Glomerular visceral epithelial cell (primary cell): Measurements from ENCODE around the gene COL1A2.

Source experiments
- DNase-seq: peaks from one replicate; pipeline ENCODE4 v3.0.0-alpha.2; 2016; ENCODE audit errors: extremely low spot score

Gene COL1A2

DNA sequence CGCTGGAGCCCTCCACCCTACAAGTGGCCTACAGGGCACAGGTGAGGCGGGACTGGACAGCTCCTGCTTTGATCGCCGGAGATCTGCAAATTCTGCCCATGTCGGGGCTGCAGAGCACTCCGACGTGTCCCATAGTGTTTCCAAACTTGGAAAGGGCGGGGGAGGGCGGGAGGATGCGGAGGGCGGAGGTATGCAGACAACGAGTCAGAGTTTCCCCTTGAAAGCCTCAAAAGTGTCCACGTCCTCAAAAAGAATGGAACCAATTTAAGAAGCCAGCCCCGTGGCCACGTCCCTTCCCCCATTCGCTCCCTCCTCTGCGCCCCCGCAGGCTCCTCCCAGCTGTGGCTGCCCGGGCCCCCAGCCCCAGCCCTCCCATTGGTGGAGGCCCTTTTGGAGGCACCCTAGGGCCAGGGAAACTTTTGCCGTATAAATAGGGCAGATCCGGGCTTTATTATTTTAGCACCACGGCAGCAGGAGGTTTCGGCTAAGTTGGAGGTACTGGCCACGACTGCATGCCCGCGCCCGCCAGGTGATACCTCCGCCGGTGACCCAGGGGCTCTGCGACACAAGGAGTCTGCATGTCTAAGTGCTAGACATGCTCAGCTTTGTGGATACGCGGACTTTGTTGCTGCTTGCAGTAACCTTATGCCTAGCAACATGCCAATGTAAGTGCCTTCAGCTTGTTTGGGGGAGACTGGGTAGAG, at the start of gene COL1A2:
Gene COL1A2, plus strand, starts transcription at position 459 of the 704 bp plus-strand sequence. Its CDS starts 137 bp downstream, at position 596.
- DNase-seq, result no peak

DNA sequence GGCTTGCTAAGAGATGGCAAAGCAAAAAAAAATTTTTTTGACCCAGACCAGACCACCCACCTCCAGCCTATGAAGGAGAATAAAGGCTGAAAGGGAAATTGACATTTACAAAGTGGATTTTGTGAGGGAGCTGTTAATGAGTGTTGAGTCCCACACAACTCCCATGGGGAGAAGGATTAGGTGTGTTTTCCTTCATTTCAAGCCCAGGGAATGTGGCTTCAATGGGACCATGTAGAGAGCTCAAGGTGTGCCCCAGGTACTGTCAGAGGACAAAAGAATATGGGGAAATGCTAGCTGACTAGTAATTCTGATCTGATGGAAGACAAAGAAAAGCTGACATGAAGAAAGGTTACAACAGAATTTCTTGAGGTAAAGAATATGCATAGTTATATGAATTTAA, 48.8 kb upstream of the COL1A2 start:
- DNase-seq, result no peak

DNA sequence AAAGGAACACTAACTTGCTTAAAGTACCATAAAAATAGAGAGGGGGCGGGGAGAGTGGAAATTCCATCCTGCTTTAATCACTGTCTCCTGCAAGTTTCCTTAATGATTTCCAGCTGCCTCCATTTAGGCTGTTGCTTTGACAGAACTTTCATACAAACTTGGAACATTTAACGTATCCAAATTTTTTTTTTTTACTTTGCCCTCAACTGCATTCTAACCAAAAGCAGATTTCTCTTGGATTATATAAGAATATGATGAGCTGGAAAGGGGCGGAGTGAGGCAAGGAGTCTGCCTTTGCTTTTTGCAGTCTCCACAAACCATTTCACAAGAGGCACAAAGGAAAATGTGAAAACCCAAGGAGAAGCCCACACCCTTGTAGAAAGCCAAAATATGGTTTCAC, 46.6 kb upstream of the COL1A2 start:
- peak; percentile 30 for DNase-seq

DNA sequence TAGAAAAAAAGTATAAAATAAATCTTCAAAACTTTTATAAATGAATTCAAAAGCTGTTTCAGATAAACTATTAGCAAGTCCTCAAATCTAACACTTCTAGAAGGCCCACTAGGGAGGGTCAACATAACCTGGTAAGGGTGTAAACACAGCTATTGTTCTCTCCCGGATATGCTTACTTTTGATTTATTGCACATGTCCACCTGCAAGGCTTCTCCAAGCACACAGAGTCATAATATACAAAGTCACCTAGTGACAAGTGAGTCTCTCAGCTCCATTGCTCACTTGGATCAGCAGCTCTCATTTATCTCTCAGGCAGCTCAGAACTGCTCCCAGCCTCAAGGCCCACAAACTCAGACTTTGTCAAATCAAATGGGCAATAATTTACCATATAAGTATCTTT, 44.0 kb upstream of the COL1A2 start:
- DNase-seq, result no peak

DNA sequence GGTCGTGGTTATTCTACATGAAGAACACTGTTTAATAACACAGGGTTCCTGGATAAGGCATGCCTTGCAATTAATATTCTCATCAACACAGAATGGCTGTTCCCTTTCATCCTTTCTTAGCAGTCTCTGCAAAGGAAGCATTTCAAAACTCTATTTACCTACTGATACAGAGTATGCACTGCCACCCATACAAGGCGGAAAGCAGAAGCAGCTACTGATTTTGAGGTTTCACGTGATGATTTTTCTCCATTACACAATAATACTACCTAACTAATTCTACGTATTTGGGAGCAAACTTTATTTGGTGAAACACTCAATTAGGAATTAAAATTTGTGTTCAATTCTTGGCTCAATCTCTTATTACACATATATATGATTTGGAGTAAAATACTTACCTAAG, 43.0 kb upstream of the COL1A2 start:
- no peak for DNase-seq

DNA sequence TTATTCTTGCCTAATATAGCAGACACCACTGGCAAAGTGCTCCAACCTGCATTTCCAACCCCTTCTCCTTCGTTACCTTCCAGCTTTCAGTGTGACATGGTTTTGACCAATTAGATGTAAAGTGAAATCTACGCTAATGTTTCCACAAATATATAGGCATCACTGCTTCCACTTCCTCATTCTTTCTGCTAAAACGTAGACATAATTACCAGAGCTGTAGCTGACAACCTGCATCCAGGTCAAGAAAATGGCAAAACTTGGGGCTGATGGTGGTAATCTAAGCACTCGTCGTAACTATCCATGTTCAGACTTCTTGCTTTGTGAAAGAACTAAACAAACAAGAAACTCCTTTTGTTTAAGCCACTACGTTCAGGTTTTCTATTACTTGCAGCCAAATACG, 41.8 kb upstream of the COL1A2 start:
- no peak for DNase-seq

DNA sequence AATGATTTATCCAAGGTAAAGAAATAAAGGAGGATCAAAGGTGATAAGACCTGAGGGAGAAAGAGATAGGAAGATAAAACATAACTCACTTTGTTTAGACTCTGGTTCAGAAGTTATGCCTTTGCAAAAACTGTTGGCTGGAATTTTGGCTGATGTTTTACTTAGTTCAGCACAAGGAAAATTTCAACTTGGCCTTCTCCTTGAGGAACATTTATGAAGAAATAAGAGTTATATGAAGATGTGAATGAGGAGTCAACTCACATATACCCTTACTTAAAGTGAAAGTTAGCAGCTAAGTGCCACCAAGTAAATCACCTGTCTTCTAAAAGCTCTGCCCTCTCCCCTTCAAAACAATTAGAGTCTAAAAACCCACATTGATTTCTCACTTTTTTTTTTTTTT, 39.7 kb upstream of the COL1A2 start:
- DNase-seq, result no peak

DNA sequence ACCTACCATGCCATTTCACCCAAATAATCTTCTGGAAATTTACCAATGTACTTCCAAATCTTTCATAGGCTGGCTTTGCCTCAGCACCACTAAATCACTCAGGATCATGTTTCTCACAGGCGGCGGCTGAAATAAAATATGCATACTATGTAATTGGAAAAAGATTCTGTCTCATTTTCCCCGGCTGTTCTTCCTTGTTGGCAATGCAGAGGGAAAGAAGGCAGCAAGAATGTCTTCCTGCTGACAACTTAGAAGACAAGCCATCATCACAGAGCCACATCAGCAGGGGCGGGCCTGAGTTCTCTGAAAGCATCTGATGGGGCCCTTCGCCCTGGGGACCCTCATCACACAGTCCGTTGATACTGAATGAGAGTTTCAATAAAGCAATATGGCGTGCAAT, 39.2 kb upstream of the COL1A2 start:
- no peak for DNase-seq

DNA sequence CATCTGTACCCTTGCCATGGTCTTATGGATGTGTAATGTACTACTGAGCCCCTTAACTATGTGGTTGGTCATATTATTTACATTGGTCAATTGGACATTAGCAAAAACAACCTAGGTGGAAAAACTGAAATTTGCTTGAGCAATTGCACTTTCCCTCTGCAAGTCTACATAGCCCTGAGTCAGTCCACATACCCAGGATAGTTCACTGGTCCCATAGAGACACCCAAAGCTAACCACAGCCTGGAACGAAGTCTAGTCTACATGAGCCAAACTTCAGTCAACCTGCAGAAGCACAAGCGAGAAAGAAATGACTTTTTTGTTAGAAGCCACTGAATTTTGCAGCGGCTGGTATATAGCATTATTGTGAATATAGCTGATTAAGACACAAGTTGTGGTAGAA, 37.6 kb upstream of the COL1A2 start:
- no peak for DNase-seq

DNA sequence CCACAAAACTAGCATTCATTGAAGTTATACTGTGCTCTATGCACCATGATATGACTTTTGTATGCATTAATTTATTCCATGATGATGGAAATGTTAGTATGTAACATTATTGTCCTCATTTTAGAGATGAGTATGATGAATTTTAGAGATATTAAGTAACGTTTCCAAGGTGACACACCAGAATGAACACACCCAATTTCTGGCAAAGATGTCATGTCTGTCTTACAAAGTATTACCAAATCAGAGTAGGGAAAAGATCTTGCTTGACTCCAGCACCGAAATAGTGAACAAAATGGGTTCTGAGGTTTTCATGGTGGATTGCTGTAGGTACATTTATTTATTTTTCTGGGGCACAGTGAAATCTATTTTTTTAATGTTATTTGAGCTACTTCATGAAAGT, 33.8 kb upstream of the COL1A2 start:
- DNase-seq, result no peak

DNA sequence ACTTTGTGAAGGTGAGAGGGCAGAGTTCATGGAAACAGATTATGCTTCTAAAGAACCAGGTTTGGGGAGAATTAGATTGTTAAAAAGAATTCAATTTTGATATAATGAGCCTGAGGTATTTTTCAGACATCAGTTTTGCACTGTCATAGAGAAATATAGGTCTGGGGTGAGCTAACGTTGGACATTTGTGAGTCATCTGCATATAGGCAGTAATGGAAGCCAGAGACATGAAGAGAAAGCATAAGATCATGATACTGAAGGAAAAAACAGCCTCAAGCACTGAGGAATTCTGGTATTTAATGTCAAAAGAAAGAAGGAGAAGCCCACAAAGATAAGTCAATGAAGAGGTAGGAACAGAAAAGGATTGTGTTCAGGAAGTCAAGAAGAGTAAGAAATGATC, 32.4 kb upstream of the COL1A2 start:
- no peak for DNase-seq

DNA sequence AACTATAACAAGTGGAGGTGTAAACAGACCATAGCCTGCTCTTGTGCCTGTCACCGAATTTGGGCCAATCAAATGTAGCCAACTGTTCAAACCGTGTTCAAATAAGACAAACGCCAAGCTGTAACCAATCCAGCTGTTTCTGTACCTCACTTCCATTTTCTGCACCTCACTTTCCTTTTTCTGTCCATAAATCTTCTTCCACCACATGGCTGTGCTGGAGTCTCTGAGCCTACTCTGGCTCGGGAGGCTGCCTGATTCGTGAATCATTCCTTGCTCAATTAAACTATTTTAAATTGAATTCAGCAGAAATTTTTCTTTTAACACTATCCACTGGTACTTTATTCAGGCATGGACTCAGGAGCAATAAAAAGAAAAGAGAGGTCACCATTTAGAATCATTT, 29.9 kb upstream of the COL1A2 start:
- no peak for DNase-seq

DNA sequence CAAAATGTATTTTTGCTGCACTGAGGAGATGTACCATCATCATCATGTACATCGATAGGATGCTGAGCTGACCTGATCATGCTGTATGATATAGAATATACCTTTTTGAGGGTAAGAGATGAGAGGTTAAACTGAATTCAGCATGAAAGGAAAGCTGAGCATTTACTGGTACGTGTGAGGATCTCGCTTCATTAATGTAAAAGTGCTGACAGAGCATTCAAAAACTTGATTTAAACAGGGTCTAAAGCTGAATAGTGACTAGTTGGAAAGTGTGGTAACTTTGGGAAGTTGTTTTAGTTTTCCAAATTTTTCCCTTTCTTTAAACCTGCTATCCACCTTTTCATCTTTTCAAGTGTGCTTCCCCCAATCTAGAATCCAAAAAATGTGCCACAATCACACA, 28.5 kb upstream of the COL1A2 start:
- no peak for DNase-seq

DNA sequence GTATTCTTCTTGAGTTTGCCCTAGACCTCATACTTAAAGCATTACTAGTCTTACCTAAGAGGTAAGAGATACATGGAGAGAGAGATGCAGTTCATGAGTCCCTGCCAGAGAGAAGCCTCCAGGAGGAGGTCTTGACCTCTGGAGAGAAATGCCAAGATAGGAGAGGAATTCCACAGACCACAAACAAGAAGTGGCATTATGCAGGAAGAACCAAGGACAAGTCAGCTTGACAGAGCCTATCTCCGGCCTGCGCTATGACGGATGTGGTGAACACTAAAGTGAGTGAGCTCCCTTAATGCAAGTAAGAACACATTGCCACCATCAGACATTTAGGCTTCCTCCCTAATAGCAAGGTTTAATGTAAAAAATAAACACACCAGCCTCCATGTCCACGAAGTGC, 27.9 kb upstream of the COL1A2 start:
- DNase-seq, result no peak

DNA sequence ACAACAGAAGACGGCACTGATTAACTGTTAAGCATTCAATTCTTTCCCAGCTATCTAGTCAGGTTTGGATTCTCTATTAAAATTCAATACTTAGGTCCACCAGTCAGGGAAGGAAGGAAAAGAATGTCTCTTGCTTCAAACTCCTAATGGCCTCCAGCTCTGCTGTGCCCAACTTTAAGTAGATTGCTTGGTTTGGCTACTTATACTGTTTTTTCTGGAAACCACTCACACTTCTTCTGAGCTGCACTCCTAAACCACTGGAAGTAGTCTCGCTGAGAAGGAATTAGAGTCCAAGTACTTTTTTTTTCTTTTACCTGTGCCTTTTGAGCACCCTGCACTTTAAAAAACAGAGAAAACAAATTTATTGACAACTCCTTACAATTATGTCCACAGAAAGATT, 26.7 kb upstream of the COL1A2 start:
- no peak for DNase-seq

DNA sequence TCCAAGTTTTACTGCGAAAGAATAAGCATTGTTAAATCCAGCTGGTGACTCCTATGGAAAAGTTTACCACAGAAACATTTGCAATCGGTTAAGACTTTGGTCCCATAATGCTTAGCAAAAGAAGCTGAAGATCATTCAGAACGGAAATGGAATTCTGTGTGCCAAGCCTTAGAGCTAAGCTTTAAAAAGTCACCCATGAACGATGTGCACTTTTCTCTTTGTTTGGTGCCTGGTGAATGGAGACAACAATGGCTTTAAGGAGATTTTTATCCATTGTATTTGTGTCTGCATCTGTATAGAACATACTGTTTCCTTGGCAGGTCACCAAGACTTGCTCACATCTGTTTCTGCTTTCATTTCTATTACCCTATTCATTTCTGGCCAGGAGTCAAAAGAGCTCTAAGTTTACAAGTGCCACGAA, 26.3 kb upstream of the COL1A2 start:
- peak; percentile 16 for DNase-seq

DNA sequence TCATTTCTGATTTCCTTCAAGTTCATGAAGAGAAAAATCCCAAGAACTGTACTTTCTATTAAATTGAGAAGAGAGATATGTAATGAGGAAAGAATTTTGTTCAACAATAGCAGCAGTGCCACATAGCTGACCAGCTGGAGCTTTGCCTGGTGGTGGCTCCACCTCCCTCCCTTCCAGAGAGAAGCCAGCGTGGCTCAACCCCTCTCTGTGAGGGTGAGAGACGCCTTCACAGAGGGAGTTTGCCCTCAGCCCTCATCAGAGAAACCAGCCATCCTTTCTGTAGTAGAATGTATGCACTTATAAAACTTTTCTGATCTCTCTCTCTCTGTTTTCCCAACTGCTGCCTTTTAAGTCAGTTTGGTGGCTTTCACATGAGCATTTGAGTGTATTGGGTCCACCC, 20.5 kb upstream of the COL1A2 start:
- peak; percentile 65 for DNase-seq

DNA sequence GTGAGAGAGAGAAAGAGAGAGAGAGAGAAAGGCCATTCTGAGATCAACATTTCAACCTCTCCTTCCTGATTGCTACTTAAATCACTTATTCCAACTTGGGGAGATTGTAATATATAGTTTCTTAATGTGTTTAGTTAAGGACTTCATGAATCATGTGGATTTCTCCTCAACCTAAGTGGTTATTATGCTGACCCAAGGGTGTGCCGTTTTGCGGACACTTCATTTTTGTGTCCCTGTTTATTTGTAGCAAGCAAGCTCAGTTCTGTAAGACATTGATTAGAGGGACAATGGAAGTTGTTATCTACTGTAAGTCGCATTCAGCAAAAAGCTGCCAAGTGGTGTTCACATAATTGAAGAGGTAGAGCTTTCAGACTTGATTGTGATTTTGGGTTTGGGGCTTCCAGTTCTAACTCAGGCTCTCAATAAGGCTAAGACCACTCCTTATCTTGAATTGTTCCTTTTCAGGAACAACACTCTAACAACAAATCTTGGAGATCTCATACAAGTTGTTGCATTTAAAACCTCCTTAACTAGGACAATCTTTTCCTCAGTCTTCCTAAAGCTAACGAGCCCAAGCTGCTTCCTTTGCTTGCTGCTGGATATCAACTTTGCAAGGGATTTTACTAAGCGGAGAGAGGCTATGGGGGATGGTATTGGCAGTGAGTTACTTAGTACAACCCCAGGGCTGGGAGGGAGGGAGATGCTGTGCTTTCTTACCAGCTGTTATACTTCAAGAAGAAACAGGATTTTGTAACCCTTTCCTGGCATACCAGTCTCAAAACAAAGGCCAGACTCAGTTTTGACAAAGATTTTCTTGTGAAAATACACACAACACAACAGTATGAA, 19.8 kb upstream of the COL1A2 start:
- DNase-seq, result peak; percentile 52

DNA sequence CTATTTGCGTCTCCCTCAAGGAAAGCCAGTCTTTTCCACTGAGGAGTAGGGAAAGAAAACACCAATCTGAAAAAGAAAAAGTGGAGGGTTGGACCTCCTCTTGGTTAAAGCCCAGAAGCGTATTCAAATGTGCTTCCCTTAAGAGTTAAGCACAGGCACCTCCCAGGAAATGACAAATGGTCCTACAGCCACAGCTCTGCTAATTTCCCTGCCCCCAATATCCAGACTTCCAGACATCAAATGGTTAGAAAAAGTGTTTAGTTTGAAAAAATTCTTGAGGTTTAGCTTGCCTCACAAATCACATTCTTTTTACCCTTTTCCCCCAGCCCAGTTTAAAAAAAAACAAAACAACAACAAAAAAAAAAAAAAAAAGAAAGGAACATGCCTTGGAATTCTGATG, 19.0 kb upstream of the COL1A2 start:
- DNase-seq, result peak; percentile 63

DNA sequence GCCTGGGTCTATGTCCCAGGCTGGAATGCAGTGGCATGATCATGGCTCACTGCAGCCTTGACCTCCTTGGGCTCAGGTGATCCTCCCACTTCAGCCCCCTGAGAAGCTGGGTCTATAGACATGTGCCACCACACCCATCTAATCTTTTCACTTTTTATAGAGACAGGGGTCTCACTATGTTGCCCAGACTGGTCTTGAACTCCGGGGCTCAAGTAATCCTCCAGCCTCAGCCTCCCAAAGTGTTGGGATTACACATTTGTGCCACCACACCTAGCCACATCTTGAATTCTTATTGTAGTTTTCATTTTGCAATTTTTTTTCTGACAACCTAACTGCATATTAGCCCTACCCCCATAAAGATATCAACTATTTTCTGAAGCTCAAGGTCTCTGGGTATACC, 18.4 kb upstream of the COL1A2 start:
- no peak for DNase-seq

DNA sequence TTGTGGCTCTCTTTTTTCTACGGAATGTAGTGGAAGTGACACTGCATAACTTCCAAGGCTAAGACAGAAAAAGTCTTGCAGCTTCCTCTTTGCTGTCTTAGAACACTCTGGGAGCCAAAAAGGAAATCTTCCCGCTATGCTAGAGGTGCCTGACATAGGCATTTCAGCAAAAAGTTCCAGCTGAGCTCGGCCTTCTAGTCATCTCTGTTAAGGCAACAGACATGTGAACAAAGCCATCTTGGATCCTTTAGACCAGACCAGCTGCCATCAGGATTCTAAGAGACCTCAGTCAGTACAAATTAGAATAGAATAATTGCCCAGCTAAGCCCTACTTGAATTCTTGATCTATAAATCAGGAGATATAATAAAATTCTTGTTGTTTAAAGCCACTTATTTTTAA, 16.3 kb upstream of the COL1A2 start:
- no peak for DNase-seq

DNA sequence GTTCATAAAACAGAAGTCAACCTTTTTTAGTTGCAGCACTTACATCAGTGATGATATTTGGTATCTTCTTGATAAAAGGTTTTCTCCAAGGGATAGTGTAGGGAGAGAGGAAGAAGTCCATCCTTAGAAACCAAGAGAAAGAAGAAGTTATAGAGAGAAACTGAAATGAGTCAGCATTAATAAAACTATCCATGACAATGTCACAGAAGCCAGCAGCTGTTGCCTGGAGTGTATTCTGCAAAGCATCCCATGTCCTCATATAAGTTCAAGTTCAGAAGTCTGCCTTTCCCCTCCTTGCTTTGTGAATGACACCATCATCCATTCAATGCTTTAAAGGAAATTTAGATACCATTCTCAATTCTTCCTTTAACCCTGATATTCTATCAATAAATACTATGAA, 14.4 kb upstream of the COL1A2 start:
- no peak for DNase-seq

DNA sequence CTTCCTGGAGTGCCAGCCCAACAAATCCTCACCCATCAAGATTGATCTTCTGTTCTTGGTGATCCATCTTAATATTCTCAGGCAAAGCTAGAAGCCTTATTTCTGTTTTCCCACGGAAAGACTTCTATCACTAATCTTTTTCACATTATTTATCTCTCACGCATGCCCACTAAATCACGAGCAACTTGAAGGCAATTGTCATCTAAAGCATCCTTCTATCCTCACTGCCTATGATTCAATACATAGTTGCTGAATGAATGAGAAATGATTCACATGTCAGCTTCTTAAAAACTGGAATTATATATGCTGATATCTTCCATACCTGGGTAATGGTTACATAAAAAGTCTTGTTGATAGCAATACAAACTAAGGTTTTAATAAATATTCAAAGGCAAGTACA, 12.6 kb upstream of the COL1A2 start:
- DNase-seq, result no peak
